ENCODE data around the gene ODC1.

GRCh38 chr2:10419553-10420257 lies 28.4 kb downstream of the ODC1 start:
- TF ChIP-seq CTCF (IDR thresholded peaks at IDR 0.05) (no peak), EP300 (IDR thresholded peaks at IDR 0.05) (no peak), POLR2A (IDR thresholded peaks at IDR 0.05) (no peak), POLR2AphosphoS5 (IDR thresholded peaks at IDR 0.05) (no peak)
